CD14-positive monocyte (primary cell): Measurements from ENCODE around the gene TRDN. TPM values are rescaled to one million over a fixed set of nuclear protein-coding genes. Genes with fewer than 3 reads are reported as not detected.

Experiments used
- DNase-seq, 3 donors: peaks; one replicate each; pipeline ENCODE4 v3.0.0-alpha.2; 2011 to 2022
- H2AFZ ChIP-seq: 2 replicates; pipeline ENCODE4 v1.6.0; 2012; ENCODE audit warnings: mild to moderate bottlenecking, low read depth, low read length, inconsistent platforms; ENCODE audit not compliant: insufficient read depth, poor library complexity, severe bottlenecking
- H3K27ac ChIP-seq, 2 donors: 1 replicate in 1 of 2; 2 replicates in 1 of 2; pipeline ENCODE4 v1.5.1; 2012 to 2013; ENCODE audit warnings: low read length in 2 of 2, control low read depth in 1 of 2, inconsistent platforms in 1 of 2, low read depth in 1 of 2, mild to moderate bottlenecking in 1 of 2
- H3K27me3 ChIP-seq, 2 donors: one replicate each; pipeline versions ENCODE4 v1.6.0 to v1.6.1; 2011 to 2013; ENCODE audit warnings: low read length in 2 of 2; ENCODE audit not compliant: control insufficient read depth in 2 of 2, insufficient read depth in 2 of 2
- H3K36me3 ChIP-seq, 2 donors: replicated peaks in 1 of 2; 1 replicate in 1 of 2; 2 replicates in 1 of 2; pipeline versions ENCODE4 v1.5.1 to v1.6.1; 2012 to 2013; ENCODE audit warnings: low read length in 2 of 2, control low read depth in 1 of 2, inconsistent platforms in 1 of 2, mild to moderate bottlenecking in 1 of 2; ENCODE audit not compliant: insufficient read depth in 2 of 2, control insufficient read depth in 1 of 2
- H3K4me1 ChIP-seq, 2 donors: 1 replicate in 1 of 2; 2 replicates in 1 of 2; pipeline versions ENCODE4 v1.5.1 to v1.6.1; 2012 to 2013; ENCODE audit warnings: low read length in 2 of 2, control low read depth in 1 of 2, inconsistent platforms in 1 of 2, mild to moderate bottlenecking in 1 of 2, moderate library complexity in 1 of 2; ENCODE audit not compliant: insufficient read depth in 2 of 2, control insufficient read depth in 1 of 2
- H3K4me2 ChIP-seq: replicated peaks from 2 replicates; pipeline ENCODE3; 2012; ENCODE audit warnings: low read length, moderate library complexity, mild to moderate bottlenecking; ENCODE audit not compliant: poor library complexity, severe bottlenecking; ENCODE audit errors: extremely low read depth
- H3K4me3 ChIP-seq, 3 experiments: fragments of 200-600 bp in 1 of 3; sonication (generic) in 1 of 3; replicated peaks in 1 of 3; 1 replicate in 2 of 3; 2 replicates in 1 of 3; pipeline ENCODE4 v1.5.1; 2011 to 2013; ENCODE audit warnings: low read length in 3 of 3, mild to moderate bottlenecking in 3 of 3, control low read depth in 2 of 3, low read depth in 2 of 3, inconsistent platforms in 1 of 3, moderate library complexity in 1 of 3
- H3K79me2 ChIP-seq: 2 replicates; pipeline ENCODE4 v1.6.0; 2012; ENCODE audit warnings: mild to moderate bottlenecking, control low read depth, inconsistent platforms, low read length, moderate library complexity; ENCODE audit not compliant: insufficient read depth
- H3K9ac ChIP-seq: 2 replicates; pipeline ENCODE4 v1.6.0; 2017; ENCODE audit warnings: low read length, mild to moderate bottlenecking; ENCODE audit not compliant: insufficient read depth, poor library complexity, severe bottlenecking
- H3K9me3 ChIP-seq, 2 donors: replicated peaks in 1 of 2; 1 replicate in 1 of 2; 2 replicates in 1 of 2; pipeline versions ENCODE4 v1.5.1 to v1.6.1; 2012 to 2013; ENCODE audit warnings: low read length in 2 of 2, control low read depth in 1 of 2; ENCODE audit not compliant: control insufficient read depth in 1 of 2, insufficient read depth in 1 of 2
- H4K20me1 ChIP-seq: 2 replicates; pipeline ENCODE4 v1.6.0; 2012; ENCODE audit warnings: mild to moderate bottlenecking, low read length, control low read depth, moderate library complexity; ENCODE audit not compliant: insufficient read depth
- H3K27ac Mint-ChIP-seq, 7 donors: one replicate each; pipeline ENCODE4 v1.8.0; 2020; ENCODE audit warnings: mild to moderate bottlenecking in 7 of 7, mixed read lengths in 7 of 7, moderate library complexity in 6 of 7, inconsistent platforms in 2 of 7
- H3K27me3 Mint-ChIP-seq, 3 donors: one replicate each; pipeline ENCODE4 v1.8.0; 2021 to 2022; ENCODE audit warnings: low read depth in 3 of 3, mild to moderate bottlenecking in 3 of 3, mixed read lengths in 3 of 3, moderate library complexity in 3 of 3, inconsistent platforms in 1 of 3
- H3K36me3 Mint-ChIP-seq, 2 donors: one replicate each; pipeline ENCODE4 v1.8.0; 2020; ENCODE audit warnings: mixed read lengths in 2 of 2, inconsistent platforms in 1 of 2, mild to moderate bottlenecking in 1 of 2
- H3K4me1 Mint-ChIP-seq: one replicate; pipeline ENCODE4 v1.8.0; 2020; ENCODE audit warnings: mild to moderate bottlenecking, mixed read lengths
- H3K4me3 Mint-ChIP-seq, 2 donors: one replicate each; pipeline ENCODE4 v1.8.0; 2020; ENCODE audit warnings: mild to moderate bottlenecking in 2 of 2, mixed read lengths in 2 of 2, moderate library complexity in 1 of 2
- H3K9me3 Mint-ChIP-seq, 7 donors: one replicate each; pipeline ENCODE4 v1.8.0; 2020 to 2022; ENCODE audit warnings: mixed read lengths in 7 of 7, mild to moderate bottlenecking in 6 of 7, moderate library complexity in 6 of 7, inconsistent platforms in 2 of 7
- CTCF ChIP-seq: fragments of 200-600 bp; IDR thresholded peaks from one replicate; pipeline ENCODE4 v1.8.0; 2022; ENCODE audit warnings: antibody characterized with exemption, mild to moderate bottlenecking
- WGBS: methylation state at CpG from one replicate; pipeline ENCODE4 v1.1.5; 2013; ENCODE audit warnings: missing lambda C conversion rate; ENCODE audit not compliant: insufficient coverage; 5-methylcytosine and 5-hydroxymethylcytosine counted together
- intact Hi-C, 2 donors: fragments of 100-400 bp; cut with micrococcal nuclease; formaldehyde crosslinking; loops; one replicate each; pipeline versions ENCODE4 v1.15.0 to v1.15.1; 2023
- polyA plus RNA-seq, 3 donors: library from polyadenylated mRNA; depleted of rRNA in 1 of 3; unstranded in 2 of 3; stranded (reverse) in 1 of 3; fragments of 300-500 nt in 2 of 3; fragments of >200 nt in 1 of 3; fragmentation: Illumina TruSeq in 2 of 3; gene quantifications; 1 replicate in 2 of 3; 2 replicates in 1 of 3; pipeline ENCODE4 v1.2.3, GENCODE V29; 2012 to 2021

The TRDN gene
- polyA plus RNA-seq, 3 donors, result not detected

- Mint-ChIP-seq H3K4me3 (no peak overlapping the region), H3K9me3 (peaks cover 0 to 2% (median 0%) of the 10 kb centered on the region in 7 donors), H3K36me3 (no peaks in the 10 kb centered on the region), H3K27me3 (peaks cover 0 to 1% (median 0%) of the 10 kb centered on the region in 3 donors), H3K4me1 (peaks cover 3% of the 10 kb centered on the region), H3K27ac (no peak overlapping the region)
- Histone ChIP-seq H4K20me1 (no peaks in the 10 kb centered on the region), H3K79me2 (no peaks in the 10 kb centered on the region), H3K27ac (no peak overlapping the region), H3K4me1 (no peaks in the 10 kb centered on the region), H3K9me3 (no peaks in the 10 kb centered on the region), H3K27me3 (no peaks in the 10 kb centered on the region), H3K4me2 (no peak overlapping the region), H2AFZ (no peak overlapping the region), H3K36me3 (no peaks in the 10 kb centered on the region), H3K9ac (no peak overlapping the region), H3K4me3 (no peak overlapping the region)
- WGBS, result 100% methylated on average over 1 of the region's 1 CpG
- intact Hi-C loops, result no loop called here
- no peak for TF ChIP-seq CTCF
- no peak for DNase-seq
These were observed 22.1 kb upstream of the TRDN start for GRCh38 chr6:123658848-123659247.

GRCh38 chr6:123655521-123656306, 19.0 kb upstream of the TRDN start:
- Histone ChIP-seq H3K4me2 (peak overlapping the region; percentile 31), H4K20me1 (no peaks in the 10 kb centered on the region), H3K36me3 (no peaks in the 10 kb centered on the region), H3K9me3 (no peaks in the 10 kb centered on the region), H3K4me1 (no peaks in the 10 kb centered on the region), H3K27ac (no peak overlapping the region), H2AFZ (peak overlapping the region; percentile 46), H3K9ac (no peak overlapping the region), H3K79me2 (no peaks in the 10 kb centered on the region), H3K4me3 (no peak overlapping the region), H3K27me3 (no peaks in the 10 kb centered on the region)
- Mint-ChIP-seq H3K4me1 (peaks cover 3% of the 10 kb centered on the region), H3K27me3 (peaks cover 0 to 1% (median 0%) of the 10 kb centered on the region in 3 donors), H3K4me3 (peak overlapping the region; percentile 1 to 54), H3K36me3 (no peaks in the 10 kb centered on the region), H3K27ac (no peak overlapping the region), H3K9me3 (peaks cover 0 to 1% (median 0%) of the 10 kb centered on the region in 7 donors)
- DNase-seq, result no peak
- whole genome bisulfite sequencing, result no CpG with 5 or more reads among the region's 3 CpGs
- TF ChIP-seq CTCF, result no peak
- intact Hi-C loops, result no loop called here
